Measurements from ENCODE around the gene IMPDH1.

IMPDH1 gene

GRCh38 chr7:128392446-128393327 is 17.1 kb downstream of the IMPDH1 start:
- Histone ChIP-seq H3K9ac (ENCODE audit: low read depth, low read length) (no peak overlapping the region), H3K4me3 (ENCODE audit: low read length) (no peak overlapping the region), H3K36me3 (ENCODE audit: insufficient read depth, low read length) (peaks cover 3% of the 10 kb centered on the region; the same call in 1 of the 2 replicates), H3K9me3 (ENCODE audit: insufficient read depth, low read depth, low read length) (no peaks in the 10 kb centered on the region), H3K27ac (ENCODE audit: low read depth, low read length) (no peak overlapping the region), H3K27me3 (ENCODE audit: insufficient read depth, low read length) (peaks cover 12% of the 10 kb centered on the region), H3K4me1 (ENCODE audit: insufficient read depth, low read length) (0 out of 2 replicates have a peak, but pooled peaks cover 5% of the 10 kb centered on the region)
- WGBS: 95% methylated on average over 18 of the region's 18 CpGs

- H3K27me3 ChIP-seq (ENCODE audit: insufficient read depth, low read length): peaks cover 15% of the 10 kb centered on the region
- WGBS: 95% methylated on average over 7 of the region's 7 CpGs
These were observed 18.0 kb downstream of the IMPDH1 start for GRCh38 chr7:128391805-128392204.

GRCh38 chr7:128390871-128391565 is 18.8 kb downstream of the IMPDH1 start:
- no peaks in the 10 kb centered on the region for H3K9me3 ChIP-seq (ENCODE audit: insufficient read depth, low read depth, low read length)
- no peak overlapping the region for H3K9ac ChIP-seq (ENCODE audit: low read depth, low read length)
- H3K27ac ChIP-seq (ENCODE audit: low read depth, low read length): no peak overlapping the region
- peaks cover 15% of the 10 kb centered on the region for H3K27me3 ChIP-seq (ENCODE audit: insufficient read depth, low read length)
- H3K36me3 ChIP-seq (ENCODE audit: insufficient read depth, low read length): no peaks in the 10 kb centered on the region; the same call in 1 of the 2 replicates
- 0 out of 2 replicates have a peak, but pooled peaks cover 5% of the 10 kb centered on the region for H3K4me1 ChIP-seq (ENCODE audit: insufficient read depth, low read length)
- H3K4me3 ChIP-seq (ENCODE audit: low read length): no peak overlapping the region
- WGBS: 93% methylated on average over 3 of the region's 3 CpGs

More at GRCh38 chr7:128391805-128392204, 18.0 kb downstream of the IMPDH1 start:
- 0 out of 2 replicates have a peak, but pooled peaks cover 5% of the 10 kb centered on the region for H3K4me1 ChIP-seq (ENCODE audit: insufficient read depth, low read length)
- H3K4me3 ChIP-seq (ENCODE audit: low read length): no peak overlapping the region
- H3K9me3 ChIP-seq (ENCODE audit: insufficient read depth, low read depth, low read length): no peaks in the 10 kb centered on the region
- H3K27ac ChIP-seq (ENCODE audit: low read depth, low read length): no peak overlapping the region
- H3K36me3 ChIP-seq (ENCODE audit: insufficient read depth, low read length): no peaks in the 10 kb centered on the region; the same call in 1 of the 2 replicates
- H3K9ac ChIP-seq (ENCODE audit: low read depth, low read length): no peak overlapping the region

GRCh38 chr7:128389618-128390329 is 20.0 kb downstream of the IMPDH1 start:
- H3K36me3 ChIP-seq (ENCODE audit: insufficient read depth, low read length): no peaks in the 10 kb centered on the region
- 86% methylated on average over 9 of the region's 9 CpGs for WGBS
- 0 out of 2 replicates have a peak, but pooled peaks cover 5% of the 10 kb centered on the region for H3K4me1 ChIP-seq (ENCODE audit: insufficient read depth, low read length)
- no peak overlapping the region for H3K4me3 ChIP-seq (ENCODE audit: low read length)
- H3K9ac ChIP-seq (ENCODE audit: low read depth, low read length): no peak overlapping the region
- H3K9me3 ChIP-seq (ENCODE audit: insufficient read depth, low read depth, low read length): no peaks in the 10 kb centered on the region
- no peak overlapping the region for H3K27ac ChIP-seq (ENCODE audit: low read depth, low read length)
- peaks cover 15% of the 10 kb centered on the region for H3K27me3 ChIP-seq (ENCODE audit: insufficient read depth, low read length)

GRCh38 chr7:128389085-128389617 is 20.6 kb downstream of the IMPDH1 start:
- H3K36me3 ChIP-seq (ENCODE audit: insufficient read depth, low read length): no peaks in the 10 kb centered on the region
- H3K9ac ChIP-seq (ENCODE audit: low read depth, low read length): no peak overlapping the region
- no peak overlapping the region for H3K27ac ChIP-seq (ENCODE audit: low read depth, low read length)
- H3K27me3 ChIP-seq (ENCODE audit: insufficient read depth, low read length): peaks cover 15% of the 10 kb centered on the region
- 0 out of 2 replicates have a peak, but pooled peaks cover 5% of the 10 kb centered on the region for H3K4me1 ChIP-seq (ENCODE audit: insufficient read depth, low read length)
- H3K4me3 ChIP-seq (ENCODE audit: low read length): no peak overlapping the region
- no peaks in the 10 kb centered on the region for H3K9me3 ChIP-seq (ENCODE audit: insufficient read depth, low read depth, low read length)
- 88% methylated on average over 1 of the region's 2 CpGs for WGBS

GRCh38 chr7:128388145-128388485 is 21.7 kb downstream of the IMPDH1 start:
- H3K9me3 ChIP-seq (ENCODE audit: insufficient read depth, low read depth, low read length): no peaks in the 10 kb centered on the region
- no peak overlapping the region for H3K4me3 ChIP-seq (ENCODE audit: low read length)
- H3K27me3 ChIP-seq (ENCODE audit: insufficient read depth, low read length): peaks cover 15% of the 10 kb centered on the region
- 0 out of 2 replicates have a peak, but pooled peaks cover 5% of the 10 kb centered on the region for H3K4me1 ChIP-seq (ENCODE audit: insufficient read depth, low read length)
- 54% methylated on average over 3 of the region's 3 CpGs for WGBS
- no peak overlapping the region for H3K9ac ChIP-seq (ENCODE audit: low read depth, low read length)
- no peak overlapping the region for H3K27ac ChIP-seq (ENCODE audit: low read depth, low read length)
- no peaks in the 10 kb centered on the region for H3K36me3 ChIP-seq (ENCODE audit: insufficient read depth, low read length)

- H3K4me1 ChIP-seq (ENCODE audit: insufficient read depth, low read length): 0 out of 2 replicates have a peak, but pooled peaks cover 5% of the 10 kb centered on the region
- peaks cover 15% of the 10 kb centered on the region for H3K27me3 ChIP-seq (ENCODE audit: insufficient read depth, low read length)
These were observed 22.3 kb downstream of the IMPDH1 start for GRCh38 chr7:128387216-128388144.

GRCh38 chr7:128385988-128386925 is 23.5 kb downstream of the IMPDH1 start:
- H3K9ac ChIP-seq (ENCODE audit: low read depth, low read length): no peak overlapping the region
- 0 out of 2 replicates have a peak, but pooled peaks cover 5% of the 10 kb centered on the region for H3K4me1 ChIP-seq (ENCODE audit: insufficient read depth, low read length)
- no peaks in the 10 kb centered on the region for H3K9me3 ChIP-seq (ENCODE audit: insufficient read depth, low read depth, low read length)
- no peak overlapping the region for H3K27ac ChIP-seq (ENCODE audit: low read depth, low read length)
- WGBS: 91% methylated on average over 4 of the region's 4 CpGs
- H3K4me3 ChIP-seq (ENCODE audit: low read length): no peak overlapping the region
- peaks cover 15% of the 10 kb centered on the region for H3K27me3 ChIP-seq (ENCODE audit: insufficient read depth, low read length)
- H3K36me3 ChIP-seq (ENCODE audit: insufficient read depth, low read length): no peaks in the 10 kb centered on the region

More at GRCh38 chr7:128387216-128388144, 22.3 kb downstream of the IMPDH1 start:
- Histone ChIP-seq H3K9ac (ENCODE audit: low read depth, low read length) (no peak overlapping the region), H3K36me3 (ENCODE audit: insufficient read depth, low read length) (no peaks in the 10 kb centered on the region), H3K27ac (ENCODE audit: low read depth, low read length) (no peak overlapping the region), H3K4me3 (ENCODE audit: low read length) (no peak overlapping the region), H3K9me3 (ENCODE audit: insufficient read depth, low read depth, low read length) (no peaks in the 10 kb centered on the region)
- WGBS: 35% methylated on average over 24 of the region's 24 CpGs

- no peaks in the 10 kb centered on the region for H3K36me3 ChIP-seq (ENCODE audit: insufficient read depth, low read length)
- WGBS: 91% methylated on average over 6 of the region's 7 CpGs
- H3K9ac ChIP-seq (ENCODE audit: low read depth, low read length): no peak overlapping the region
- H3K27ac ChIP-seq (ENCODE audit: low read depth, low read length): no peak overlapping the region
- H3K9me3 ChIP-seq (ENCODE audit: insufficient read depth, low read depth, low read length): no peaks in the 10 kb centered on the region
- peaks cover 15% of the 10 kb centered on the region for H3K27me3 ChIP-seq (ENCODE audit: insufficient read depth, low read length)
- no peak overlapping the region for H3K4me3 ChIP-seq (ENCODE audit: low read length)
- H3K4me1 ChIP-seq (ENCODE audit: insufficient read depth, low read length): 0 out of 2 replicates have a peak, but pooled peaks cover 5% of the 10 kb centered on the region
These were observed 25.1 kb downstream of the IMPDH1 start for GRCh38 chr7:128384726-128385125.
